ENCODE data around the gene E2F4.

The E2F4 gene

GRCh38 chr16:67163999-67164558 is 27.9 kb upstream of the E2F4 start:
- CTCF ChIA-PET: interaction anchor here (1.1 to 2.6 kb wide), 7 partner anchors 9 to 147 kb away, joined by 3 to 14 read pairs (median 4); no protein-coding TSS in a partner anchor
- H3K9me3 Mint-ChIP-seq: no peaks in the 10 kb centered on the region
- DNase-seq: no peak
- H3K27me3 Mint-ChIP-seq: peaks cover 82% of the 10 kb centered on the region
- peak overlapping the region; percentile 94 for H3K4me3 Mint-ChIP-seq
- peaks cover 41% of the 10 kb centered on the region for H3K36me3 Mint-ChIP-seq
- peaks cover 54% of the 10 kb centered on the region for H3K4me1 Mint-ChIP-seq
- H3K27ac Mint-ChIP-seq: peak overlapping the region; percentile 67

- H3K9me3 Mint-ChIP-seq: no peaks in the 10 kb centered on the region
- peak within 1 kb of the TSS; percentile 94 for H3K4me3 Mint-ChIP-seq
- H3K4me1 Mint-ChIP-seq: peaks cover 58% of the 10 kb centered on the region
- peaks cover 88% of the 10 kb centered on the region for H3K27me3 Mint-ChIP-seq
- H3K36me3 Mint-ChIP-seq: peaks cover 42% of the 10 kb centered on the region
- H3K27ac Mint-ChIP-seq: peak within 1 kb of the TSS; percentile 80
- CTCF ChIA-PET: interaction anchor here (1.4 kb wide), 1 partner anchor 9 kb away, joined by 4 read pairs; no protein-coding TSS in a partner anchor
- peak; percentile 56 for DNase-seq
Measured at GRCh38 chr16:67164599-67165061, 27.3 kb upstream of the E2F4 start, which contains the start of gene HSF4. HSF4 (plus strand) TSS chr16:67164745; CDS start chr16:67164812, 67 bp downstream.

- H3K9me3 Mint-ChIP-seq: no peaks in the 10 kb centered on the region
- H3K4me1 Mint-ChIP-seq: peaks cover 64% of the 10 kb centered on the region
- CTCF ChIA-PET: interaction anchor here (1.4 kb wide), 1 partner anchor 10 kb away, joined by 4 read pairs; no protein-coding TSS in a partner anchor
- peak overlapping the region; percentile 77 for H3K27ac Mint-ChIP-seq
- H3K27me3 Mint-ChIP-seq: peaks cover 96% of the 10 kb centered on the region
- peak overlapping the region; percentile 67 for H3K4me3 Mint-ChIP-seq
- no peak for DNase-seq
- peaks cover 44% of the 10 kb centered on the region for H3K36me3 Mint-ChIP-seq
Measured at GRCh38 chr16:67165121-67166078, 26.6 kb upstream of the E2F4 start.

- Mint-ChIP-seq H3K27me3 (peaks cover 97% of the 10 kb centered on the region), H3K27ac (no peak overlapping the region), H3K4me1 (peaks cover 68% of the 10 kb centered on the region), H3K36me3 (peaks cover 41% of the 10 kb centered on the region), H3K9me3 (no peaks in the 10 kb centered on the region), H3K4me3 (peak overlapping the region; percentile 67)
- CTCF ChIA-PET: no interaction called here
- no peak for DNase-seq
Measured at GRCh38 chr16:67166110-67166547, 25.8 kb upstream of the E2F4 start.

GRCh38 chr16:67166598-67167168 is 25.3 kb upstream of the E2F4 start:
- Mint-ChIP-seq H3K4me3 (peak overlapping the region; percentile 67), H3K27ac (no peak overlapping the region), H3K27me3 (peaks cover 99% of the 10 kb centered on the region), H3K4me1 (peaks cover 70% of the 10 kb centered on the region), H3K36me3 (peaks cover 47% of the 10 kb centered on the region), H3K9me3 (no peaks in the 10 kb centered on the region)
- CTCF ChIA-PET: no interaction called here
- no peak for DNase-seq

- Mint-ChIP-seq H3K27ac (no peak overlapping the region), H3K4me3 (no peak overlapping the region), H3K36me3 (peaks cover 42% of the 10 kb centered on the region), H3K4me1 (peaks cover 66% of the 10 kb centered on the region), H3K27me3 (peaks cover 100% of the 10 kb centered on the region), H3K9me3 (no peaks in the 10 kb centered on the region)
- no peak for DNase-seq
- CTCF ChIA-PET: interaction anchor here (1.0 to 4.1 kb wide), 2 partner anchors 10 kb away, joined by 3 to 16 read pairs; no protein-coding TSS in a partner anchor
Measured at GRCh38 chr16:67167588-67167987, 24.4 kb upstream of the E2F4 start.

GRCh38 chr16:67169011-67169451 is 22.9 kb upstream of the E2F4 start:
- Mint-ChIP-seq H3K36me3 (peaks cover 44% of the 10 kb centered on the region), H3K27ac (no peak overlapping the region), H3K27me3 (peaks cover 100% of the 10 kb centered on the region), H3K4me1 (peaks cover 72% of the 10 kb centered on the region), H3K4me3 (no peak overlapping the region), H3K9me3 (no peaks in the 10 kb centered on the region)
- CTCF ChIA-PET: interaction anchor here (1.0 to 4.9 kb wide), 6 partner anchors 9 to 151 kb away, joined by 3 to 23 read pairs (median 16); partner anchors contain the start of genes FBXL8 and TRADD
- no peak for DNase-seq

- Mint-ChIP-seq H3K36me3 (peaks cover 41% of the 10 kb centered on the region), H3K27ac (no peak overlapping the region), H3K9me3 (no peaks in the 10 kb centered on the region), H3K4me3 (peak overlapping the region; percentile 68), H3K27me3 (peaks cover 100% of the 10 kb centered on the region), H3K4me1 (peaks cover 70% of the 10 kb centered on the region)
- CTCF ChIA-PET: interaction anchor here (0.6 to 4.9 kb wide), 11 partner anchors 9 to 311 kb away, joined by 3 to 23 read pairs (median 3); partner anchors contain the start of genes ATP6V0D1, FBXL8 and TRADD
- peak; percentile 64 for DNase-seq
Measured at GRCh38 chr16:67169642-67170167, 22.2 kb upstream of the E2F4 start.

- peak within 1 kb of the TSS; percentile 68 for H3K4me3 Mint-ChIP-seq
- peaks cover 66% of the 10 kb centered on the region for H3K4me1 Mint-ChIP-seq
- H3K9me3 Mint-ChIP-seq: no peaks in the 10 kb centered on the region
- peaks cover 37% of the 10 kb centered on the region for H3K36me3 Mint-ChIP-seq
- peaks cover 100% of the 10 kb centered on the region for H3K27me3 Mint-ChIP-seq
- peak within 1 kb of the TSS; percentile 24 for H3K27ac Mint-ChIP-seq
- DNase-seq: peak; percentile 66
- CTCF ChIA-PET: interaction anchor here (0.6 to 4.9 kb wide), 11 partner anchors 9 to 310 kb away, joined by 3 to 23 read pairs (median 3); partner anchors contain the start of genes ATP6V0D1, FBXL8 and TRADD
Measured at GRCh38 chr16:67170168-67170948, 21.6 kb upstream of the E2F4 start, which contains the start of gene NOL3. NOL3 (plus strand) TSS chr16:67170538.

- Mint-ChIP-seq H3K9me3 (no peaks in the 10 kb centered on the region), H3K4me3 (peak overlapping the region; percentile 68), H3K27me3 (peaks cover 100% of the 10 kb centered on the region), H3K36me3 (peaks cover 39% of the 10 kb centered on the region), H3K4me1 (peaks cover 65% of the 10 kb centered on the region), H3K27ac (peak overlapping the region; percentile 24)
- DNase-seq: no peak
- CTCF ChIA-PET: interaction anchor here (3.1 to 4.9 kb wide), 4 partner anchors 11 to 154 kb away, joined by 16 to 23 read pairs (median 18); partner anchors contain the start of genes FBXL8 and TRADD
Measured at GRCh38 chr16:67170949-67171649, 20.9 kb upstream of the E2F4 start.

- CTCF ChIA-PET: interaction anchor here (0.6 to 3.3 kb wide), 6 partner anchors 10 to 215 kb away, joined by 3 to 18 read pairs (median 6); partner anchors contain the start of gene EXOC3L1
- DNase-seq: no peak
- H3K27ac Mint-ChIP-seq: no peak overlapping the region
- no peaks in the 10 kb centered on the region for H3K9me3 Mint-ChIP-seq
- H3K36me3 Mint-ChIP-seq: peaks cover 31% of the 10 kb centered on the region
- peak overlapping the region; percentile 74 for H3K4me3 Mint-ChIP-seq
- H3K4me1 Mint-ChIP-seq: peaks cover 66% of the 10 kb centered on the region
- peaks cover 100% of the 10 kb centered on the region for H3K27me3 Mint-ChIP-seq
Measured at GRCh38 chr16:67173323-67173722, 18.6 kb upstream of the E2F4 start.

Measured in activated naive CD4-positive, alpha-beta T cell treated with anti-CD3 and anti-CD28 coated beads, Interleukin-2, amount 10 ng/mL, durations not matched to agents 7 days and 5 days (primary cell).